ELF-1 (cell line): ENCODE results near the gene MXD3.
"Not testable (repeated sequence)": the region's sequence is repeated elsewhere in the genome, so short reads cannot be mapped to it uniquely, and the experiment has no call there.

Source experiments
- DNase-seq: peaks from one replicate; pipeline ENCODE4 v3.0.0-alpha.2; 2016; ENCODE audit warnings: low read depth, low spot score

Gene MXD3

DNA sequence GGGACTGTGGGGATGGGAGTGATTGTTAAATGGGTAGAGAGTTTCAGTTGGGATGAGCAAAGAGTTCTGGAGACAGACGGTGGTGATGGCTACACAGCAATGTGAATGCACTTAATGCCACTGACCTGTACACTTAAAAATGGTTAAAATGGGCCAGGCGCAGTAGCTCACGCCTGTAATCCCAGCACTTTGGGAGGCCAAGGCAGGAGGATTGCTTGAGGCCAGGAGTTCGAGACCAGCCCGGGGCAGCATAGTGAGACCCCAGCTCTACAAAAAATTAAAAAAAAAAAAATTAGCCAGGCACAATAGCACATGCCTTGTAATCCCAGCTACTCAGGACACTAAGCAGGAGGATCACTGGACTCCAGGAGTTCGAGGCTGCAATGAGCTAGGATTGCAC lies 32.1 kb upstream of the MXD3 start:
- DNase-seq, result no peak

DNA sequence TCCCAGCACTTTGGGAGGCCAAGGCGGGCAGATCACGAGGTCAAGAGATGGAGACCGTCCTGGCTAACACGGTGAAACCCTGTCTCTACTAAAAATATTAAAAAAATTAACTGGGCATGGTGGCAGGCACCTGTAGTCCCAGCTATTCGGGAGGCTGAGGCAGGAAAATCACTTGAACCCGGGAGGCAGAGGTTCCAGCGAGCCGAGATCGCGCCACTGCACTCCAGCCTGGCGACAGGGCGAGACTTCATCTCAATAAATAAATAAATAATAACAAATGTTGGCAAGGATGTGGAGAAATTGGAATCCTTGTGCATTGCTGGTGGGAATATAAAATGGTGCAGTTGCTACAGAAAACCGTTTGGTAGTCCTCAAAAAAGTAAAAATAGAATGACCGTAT lies 31.3 kb upstream of the MXD3 start:
- DNase-seq, result not testable (repeated sequence)

DNA sequence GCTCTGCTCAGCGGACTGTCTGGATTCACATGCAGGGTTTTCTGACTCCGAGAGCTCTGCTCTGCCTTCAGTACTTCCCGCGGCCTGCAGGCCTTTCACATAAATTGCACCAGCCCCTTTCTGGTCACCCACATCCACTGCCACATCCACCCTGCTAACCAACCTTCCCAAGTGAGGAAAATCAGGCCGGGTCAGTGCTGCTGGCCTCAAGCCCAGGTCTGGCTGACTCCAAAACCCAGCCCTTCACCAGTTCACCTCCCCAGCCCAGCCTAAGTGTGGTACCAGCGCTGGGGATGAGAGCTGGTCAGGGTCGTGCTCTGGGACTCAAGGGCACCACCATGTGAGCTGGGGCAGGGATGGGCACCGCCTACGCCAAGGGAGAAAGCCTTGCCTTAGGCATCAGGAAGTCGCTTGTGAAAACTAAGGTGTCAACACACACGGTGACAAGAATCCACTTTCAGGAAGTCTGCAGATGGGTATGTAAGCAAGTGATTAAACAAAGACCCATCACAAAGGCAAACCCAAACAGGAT lies 27.5 kb upstream of the MXD3 start:
- DNase-seq, result no peak

DNA sequence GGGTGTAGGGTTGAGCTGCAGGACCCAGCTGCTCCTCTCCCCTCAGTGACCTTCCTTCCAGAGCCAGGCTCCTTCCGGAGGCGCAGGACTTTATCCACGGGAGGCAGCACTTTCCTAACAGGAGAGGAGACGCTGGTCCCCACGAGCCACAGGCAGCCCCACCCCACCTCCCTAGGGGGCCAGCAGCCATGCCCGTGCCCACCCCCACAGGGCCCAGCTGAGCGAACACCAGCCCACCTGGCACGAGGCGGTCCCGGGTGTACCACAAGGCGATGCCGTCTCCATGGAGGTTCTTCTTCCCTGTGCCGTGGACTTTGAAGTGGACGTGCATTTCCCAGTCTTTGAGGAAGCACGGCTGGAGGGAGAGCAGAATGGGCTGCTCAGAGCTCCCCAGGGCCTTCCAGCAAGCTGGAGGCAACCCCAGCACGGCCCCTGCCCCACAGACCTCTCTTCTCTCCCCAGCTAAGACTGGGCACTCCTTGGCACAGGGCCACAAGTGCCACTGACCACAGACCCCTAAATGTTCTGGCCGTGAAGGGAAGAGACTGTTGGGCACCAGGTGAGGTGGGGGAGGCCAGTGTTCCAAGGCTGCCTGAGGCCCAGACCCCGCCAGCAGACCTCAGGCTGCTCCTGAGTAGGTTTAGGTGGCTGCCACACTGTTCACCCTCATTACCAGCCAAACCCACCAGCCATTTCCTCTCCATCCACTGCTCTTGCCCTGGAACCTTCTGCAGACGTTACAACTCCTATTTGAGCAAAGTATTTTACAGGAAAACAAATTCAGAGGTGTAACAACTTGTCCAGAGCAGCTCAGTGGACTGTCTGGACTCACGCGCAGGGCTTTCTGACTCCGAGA lies 26.8 kb upstream of the MXD3 start:
- no peak for DNase-seq

DNA sequence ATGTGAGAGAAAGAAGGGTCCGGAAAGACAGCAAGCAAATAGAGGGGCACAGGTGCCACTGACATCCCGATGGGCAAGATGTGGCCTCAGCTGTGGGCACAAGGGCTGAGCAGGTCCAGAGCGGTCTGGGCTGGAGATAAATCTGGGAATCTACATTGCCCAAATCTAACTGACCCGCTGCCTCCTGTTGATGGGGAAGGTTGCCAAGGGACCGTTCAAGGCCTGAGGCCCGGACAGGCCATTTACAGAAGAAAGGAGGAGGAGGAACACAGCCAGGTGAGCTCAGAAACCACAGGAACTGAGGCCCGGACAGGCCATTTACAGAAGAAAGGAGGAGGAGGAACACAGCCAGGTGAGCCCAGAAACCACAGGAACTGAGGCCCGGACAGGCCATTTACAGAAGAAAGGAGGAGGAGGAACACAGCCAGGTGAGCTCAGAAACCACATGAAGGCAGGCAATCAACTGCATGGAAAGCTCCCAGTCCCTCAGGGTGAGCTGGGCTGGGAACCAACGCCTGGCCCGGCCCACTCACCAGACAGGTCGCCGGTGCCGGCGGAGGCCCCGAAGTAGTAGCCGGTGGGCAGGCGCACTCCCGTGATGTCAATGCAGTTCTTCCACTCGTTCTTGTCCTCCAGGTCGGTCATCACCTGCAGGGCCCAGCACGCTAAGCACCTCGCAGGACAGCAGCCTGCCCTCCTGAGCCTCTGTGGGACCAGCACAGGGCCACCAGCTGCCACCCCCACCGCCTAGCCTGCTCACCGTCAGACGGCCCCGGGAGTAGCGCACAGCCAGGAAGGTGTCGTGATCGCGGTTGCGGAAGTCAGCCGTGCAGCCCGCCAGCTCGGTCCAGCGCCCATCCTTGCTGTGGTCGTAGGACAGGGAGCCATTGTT lies 25.2 kb upstream of the MXD3 start:
- no peak for DNase-seq

DNA sequence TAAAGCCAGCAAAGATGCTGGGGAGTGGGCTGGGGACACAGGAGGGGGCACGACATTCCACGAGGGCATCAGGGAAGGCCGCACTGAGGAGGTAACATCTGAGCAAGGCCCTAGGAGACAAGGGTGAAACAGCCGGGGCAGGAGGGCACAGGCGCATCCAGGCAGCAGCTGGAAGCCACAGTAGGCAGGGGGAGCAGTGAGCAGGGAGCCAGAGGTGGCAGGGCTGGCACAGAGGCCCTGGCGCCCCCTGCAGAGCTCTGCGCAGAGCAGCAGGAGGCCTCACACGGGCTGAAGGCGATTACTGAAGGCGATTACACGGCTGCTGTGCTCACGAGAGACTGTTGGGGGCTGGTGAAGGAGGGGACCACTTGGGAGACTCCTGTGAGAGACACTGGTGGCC lies 24.4 kb upstream of the MXD3 start:
- peak; percentile 35 for DNase-seq

DNA sequence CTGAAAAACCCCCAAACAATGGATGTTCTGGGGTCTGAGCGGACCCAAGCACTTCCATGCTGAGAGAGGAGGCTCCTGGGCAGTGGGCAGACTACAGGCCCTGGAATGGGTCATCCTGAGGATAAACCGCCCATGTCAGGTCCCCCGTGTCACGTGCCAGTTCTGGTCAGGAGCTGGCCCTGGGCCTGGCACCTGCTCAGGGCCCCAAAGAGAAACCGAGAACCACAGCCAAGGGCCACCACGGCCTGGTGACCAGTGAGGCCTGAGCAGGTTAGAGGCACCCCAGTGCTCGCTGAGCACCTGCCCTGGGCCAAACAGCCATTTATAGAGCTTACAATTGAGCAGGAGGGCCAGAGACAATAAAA lies 24.0 kb upstream of the MXD3 start:
- no peak for DNase-seq

DNA sequence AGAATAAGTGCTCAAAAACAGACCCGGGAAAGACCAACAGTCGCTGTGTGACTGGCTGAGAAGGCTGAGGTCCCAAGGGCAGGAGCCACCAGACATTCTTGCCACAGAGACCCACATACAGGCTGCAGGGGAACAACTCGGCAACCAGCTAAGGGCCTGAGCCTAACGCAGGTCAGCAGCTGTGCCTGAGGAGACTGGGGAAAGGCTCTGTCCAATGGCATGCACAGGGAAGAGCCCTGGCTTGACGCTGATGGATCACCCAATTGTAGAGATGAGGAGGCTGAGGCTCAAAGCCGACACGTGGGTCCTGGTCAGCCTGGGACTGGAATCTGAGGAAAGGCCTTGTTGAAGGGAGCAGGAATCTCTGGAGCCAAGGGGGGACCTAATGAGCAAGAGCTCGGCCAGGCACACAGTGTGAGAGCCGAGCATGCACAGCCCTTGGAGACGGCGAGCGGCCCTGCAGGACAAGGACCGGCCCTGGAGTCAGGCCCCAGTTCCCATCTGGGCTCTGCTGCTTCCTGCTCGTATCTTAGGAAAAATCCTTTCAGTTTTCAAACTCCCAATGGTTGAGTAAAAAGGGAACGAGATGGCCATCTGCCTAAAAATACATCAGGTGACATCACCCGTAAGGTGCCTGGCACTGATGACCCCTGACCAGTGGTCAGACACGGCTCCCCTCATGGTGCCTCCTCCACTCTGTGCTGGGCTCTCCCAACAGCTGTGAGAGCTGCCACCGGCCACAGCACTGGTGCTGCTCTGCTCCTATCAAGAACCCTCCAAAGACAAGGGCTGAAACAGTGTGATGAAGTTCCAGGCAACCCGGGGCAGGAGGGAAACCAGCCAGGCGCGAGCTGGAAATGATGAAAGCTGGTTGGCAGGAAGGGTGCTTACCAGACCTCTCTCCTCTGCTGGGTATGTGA lies 23.3 kb upstream of the MXD3 start:
- no peak for DNase-seq

DNA sequence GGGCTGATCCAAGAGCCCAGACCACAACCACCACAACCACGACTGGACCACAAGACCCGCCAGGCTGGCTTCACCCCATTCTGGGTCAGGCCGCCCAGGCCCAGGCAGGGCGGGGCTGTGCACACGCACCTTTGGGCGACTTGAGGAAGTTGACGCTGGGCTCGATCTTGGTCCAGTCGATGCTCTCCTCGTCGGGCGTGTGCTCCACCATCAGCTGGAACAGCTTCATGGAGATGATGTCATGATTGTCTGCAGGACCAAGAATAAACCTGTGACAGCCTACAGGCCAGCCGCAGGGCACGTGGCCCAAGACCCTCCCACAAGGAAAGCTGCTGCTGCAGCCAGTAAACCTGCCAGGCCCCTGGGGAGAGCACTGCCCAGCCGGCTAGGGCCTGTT lies 22.5 kb upstream of the MXD3 start:
- DNase-seq, result no peak

DNA sequence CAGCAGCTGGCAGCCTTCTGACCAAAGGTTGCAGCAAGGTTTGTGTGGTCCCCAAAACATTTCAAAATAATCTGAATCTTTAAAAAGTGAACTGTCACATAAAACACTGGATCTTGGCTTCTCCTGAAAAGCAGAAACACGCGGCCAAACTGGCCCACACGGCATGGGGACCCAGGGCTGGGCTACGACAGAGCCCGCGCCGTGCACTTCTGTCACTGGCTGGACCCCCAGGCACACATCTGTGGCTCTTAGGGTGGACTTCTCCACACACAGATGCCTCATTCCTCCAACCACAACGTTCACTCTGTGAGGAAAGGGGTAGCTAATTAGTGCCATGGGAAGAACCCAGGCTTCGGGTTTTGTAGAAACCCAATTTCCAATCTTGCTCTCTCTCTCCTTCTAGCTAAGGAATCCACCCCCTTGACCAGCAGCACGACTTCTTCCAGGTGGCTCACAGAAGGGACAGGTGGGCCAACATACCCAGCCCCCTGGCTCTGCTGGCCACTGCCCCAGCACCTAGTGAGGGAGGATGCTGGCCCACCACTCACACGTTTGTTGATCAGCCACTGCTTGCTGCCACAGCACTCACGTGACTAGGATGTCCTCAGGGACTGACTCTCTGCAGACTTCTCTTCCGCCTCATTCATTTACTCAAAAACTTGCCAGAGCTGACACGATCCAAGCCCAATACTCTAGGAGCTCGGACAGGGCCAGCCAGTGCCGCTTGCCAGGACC lies 21.9 kb upstream of the MXD3 start:
- DNase-seq, result no peak

DNA sequence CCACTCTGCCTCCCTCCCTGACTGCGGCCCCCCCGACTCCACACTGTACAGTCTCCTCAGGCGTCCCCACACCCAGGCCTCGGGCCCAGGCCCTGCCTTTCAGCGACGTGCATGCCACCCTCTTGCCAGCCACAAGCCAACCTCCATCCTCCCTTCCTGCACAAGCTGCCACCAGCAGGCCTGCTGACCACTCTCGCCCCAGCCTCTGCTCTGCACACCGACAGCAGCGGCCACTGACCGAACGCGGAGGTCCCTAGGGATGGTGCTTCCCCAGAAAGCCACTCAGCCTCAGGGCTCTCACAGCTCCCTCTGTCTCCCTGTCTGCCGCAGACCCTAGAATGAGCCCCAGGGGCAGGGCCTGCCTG lies 21.2 kb upstream of the MXD3 start:
- DNase-seq, result no peak

DNA sequence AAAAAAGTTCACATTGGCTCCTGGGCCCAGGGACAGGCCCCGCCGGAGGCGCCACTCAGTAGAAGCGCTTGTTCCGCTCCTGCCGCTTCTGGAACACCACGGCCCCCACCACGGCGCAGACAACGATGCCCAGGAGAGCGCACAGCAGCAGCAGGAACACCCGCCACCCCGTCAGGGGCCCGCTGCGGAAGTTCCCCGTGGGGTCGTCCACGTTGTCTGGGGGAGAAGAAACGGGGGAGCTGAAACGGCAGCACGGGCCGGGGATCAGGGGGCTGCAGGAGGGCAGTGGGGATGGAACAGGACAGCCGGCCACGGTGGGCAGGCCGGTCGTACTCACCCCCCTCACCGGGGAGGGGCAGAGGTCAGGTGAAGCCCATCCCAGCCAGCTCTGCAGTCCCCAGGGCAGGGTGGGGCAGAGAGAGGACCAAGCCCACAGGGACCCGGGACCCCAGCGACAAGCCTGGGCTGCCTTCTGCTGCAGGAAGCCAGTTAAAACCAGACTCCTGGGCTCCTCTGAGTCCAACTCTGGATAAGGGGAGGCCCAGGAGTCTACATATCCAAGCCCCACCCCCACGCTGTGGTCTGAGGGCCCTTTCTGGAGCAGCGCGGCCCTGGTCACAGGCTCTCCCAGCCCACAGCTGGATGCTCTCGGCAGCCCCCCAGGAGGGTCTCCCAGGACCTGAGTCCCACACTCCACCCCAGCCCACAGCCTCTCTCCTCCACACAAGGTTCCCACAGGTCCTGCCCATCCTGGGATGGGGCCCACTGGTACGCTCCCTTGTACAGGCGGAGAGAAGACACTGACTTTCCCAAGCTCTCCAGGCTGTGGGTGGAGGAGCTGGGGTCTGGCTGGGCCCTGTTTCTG lies 20.6 kb upstream of the MXD3 start:
- no peak for DNase-seq

DNA sequence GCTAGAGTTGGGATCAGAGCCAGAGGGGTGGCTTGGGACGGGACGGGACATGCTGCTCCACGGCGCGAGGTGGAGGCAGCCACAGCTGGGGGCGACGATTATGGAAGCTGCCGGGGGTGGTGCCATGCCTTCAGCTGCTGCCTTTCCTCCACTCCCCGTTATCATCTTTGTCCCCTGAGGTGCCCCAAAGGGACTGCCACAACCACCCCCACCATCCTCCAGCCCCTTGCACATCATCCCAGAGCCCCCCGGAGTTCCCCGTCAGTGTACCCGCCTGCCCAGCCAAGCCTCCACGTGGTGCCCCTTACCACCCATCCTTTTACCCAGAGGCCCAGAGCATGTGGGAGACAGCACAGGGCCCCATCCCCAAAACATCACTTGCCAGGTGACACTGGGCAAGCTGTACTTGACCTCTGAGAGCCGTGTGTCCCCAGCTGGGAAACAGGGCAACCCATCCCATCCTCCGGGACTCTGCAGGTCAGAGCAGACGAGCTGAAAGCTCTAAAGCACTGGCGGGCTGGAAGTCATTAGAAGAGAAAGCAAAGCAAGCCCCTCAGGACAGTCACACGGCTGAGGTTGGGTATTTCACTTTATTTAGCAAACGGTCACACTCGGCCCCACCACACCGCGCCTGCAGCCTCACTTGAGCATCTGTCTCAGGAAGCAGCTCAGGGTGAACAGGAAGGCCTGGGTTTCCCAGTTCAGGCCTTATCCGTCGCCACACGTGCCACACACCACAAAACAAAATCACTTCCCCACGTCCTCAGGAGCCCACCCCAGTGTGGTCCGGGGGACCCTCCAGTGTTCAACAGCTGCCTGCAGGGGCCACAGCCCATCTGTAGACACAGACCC lies 19.5 kb upstream of the MXD3 start:
- DNase-seq, result no peak

DNA sequence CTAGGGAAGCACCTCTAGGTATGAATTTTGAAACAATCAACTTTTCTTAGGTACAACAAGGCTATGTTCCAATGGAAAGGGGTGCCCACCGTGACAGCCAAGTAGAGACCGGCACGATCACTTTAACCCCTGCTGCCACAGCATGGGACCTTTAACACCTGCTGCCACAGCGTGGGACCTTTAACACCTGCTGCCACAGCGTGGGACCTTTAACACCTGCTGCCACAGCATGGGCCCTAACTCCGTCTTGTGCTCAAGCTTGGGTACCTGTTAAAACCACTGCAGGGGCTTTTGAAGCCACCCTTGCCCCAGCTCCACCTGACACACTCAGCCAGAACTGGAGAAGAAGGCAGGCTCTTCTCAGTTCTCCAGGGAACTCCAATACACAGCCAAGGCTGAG lies 18.2 kb upstream of the MXD3 start:
- DNase-seq, result no peak

DNA sequence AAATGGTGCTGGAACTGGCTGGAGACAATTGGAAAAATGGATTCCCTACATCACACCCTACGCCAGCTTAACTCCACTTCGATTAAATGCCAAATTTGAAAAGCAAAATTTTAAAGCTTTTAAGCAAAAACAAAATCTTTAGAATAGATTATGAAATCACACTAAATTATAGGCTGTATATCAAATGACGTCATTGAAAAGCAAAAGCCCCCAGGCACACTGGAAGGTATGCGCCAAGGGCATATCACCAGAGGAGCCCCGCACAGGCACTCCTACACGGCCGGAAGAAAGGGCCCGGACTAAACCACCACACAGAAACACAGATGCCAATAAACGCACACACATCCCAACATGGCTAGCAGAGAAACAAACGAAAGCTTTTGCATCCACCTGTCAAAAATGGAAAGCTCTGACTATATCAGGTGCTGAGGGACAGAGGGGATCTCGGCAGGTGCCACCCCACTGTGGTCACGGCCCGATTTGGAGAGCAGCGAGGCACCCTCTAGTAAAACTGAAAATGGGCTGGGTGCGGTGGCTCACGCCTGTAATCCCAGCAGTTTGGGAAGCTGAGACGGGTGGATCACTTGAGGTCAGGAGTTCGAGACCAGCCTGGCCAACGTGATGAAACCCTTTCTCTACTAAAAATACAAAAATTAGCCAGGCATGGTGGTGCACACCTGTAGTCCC lies 17.0 kb upstream of the MXD3 start:
- DNase-seq, result no peak

DNA sequence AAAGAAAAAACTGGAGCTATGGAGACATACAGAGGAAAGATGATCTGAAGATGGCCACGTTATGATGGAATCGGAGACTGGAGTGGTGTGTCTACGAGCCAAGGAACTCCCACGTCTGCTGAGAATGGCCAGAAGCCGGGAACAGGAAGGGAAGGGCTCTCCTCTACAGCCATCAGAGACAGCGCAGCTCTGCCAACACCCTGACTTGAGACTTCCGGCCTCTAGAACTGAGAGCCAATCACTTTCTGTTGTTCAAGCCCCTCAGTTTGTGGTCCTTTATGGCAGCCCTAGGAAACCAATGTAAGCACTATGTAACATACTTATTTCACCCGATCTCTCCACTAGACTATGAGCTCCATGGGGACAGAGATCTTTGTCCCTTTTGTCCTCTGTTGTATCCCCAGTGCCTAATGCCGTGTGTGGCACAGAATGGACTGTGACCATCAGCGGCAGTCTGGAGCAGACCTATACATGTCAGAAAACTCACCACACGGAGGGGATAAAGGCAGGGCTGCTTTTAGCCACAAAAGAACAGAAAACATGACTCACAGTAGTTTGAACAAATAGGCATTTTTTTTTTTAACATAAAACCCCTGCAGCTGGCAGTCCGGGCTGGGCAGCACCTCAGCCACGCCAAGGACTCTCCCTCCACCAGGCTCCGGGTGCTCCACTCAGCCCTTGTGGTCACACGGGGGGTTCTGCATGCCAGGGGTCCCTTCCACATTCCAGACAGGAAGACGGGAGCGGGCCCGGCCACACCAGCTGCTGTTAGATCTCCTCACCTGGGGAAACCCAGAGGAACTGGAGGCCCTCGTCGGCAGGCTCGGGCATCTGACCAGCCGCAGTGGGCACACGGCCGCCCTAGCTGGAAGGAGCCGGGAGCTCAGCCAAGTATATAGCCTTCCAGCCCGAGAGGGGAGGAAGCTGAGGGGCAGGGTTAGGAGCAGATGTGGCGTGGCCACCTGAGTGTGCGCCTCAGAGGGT lies 16.1 kb upstream of the MXD3 start:
- no peak for DNase-seq

DNA sequence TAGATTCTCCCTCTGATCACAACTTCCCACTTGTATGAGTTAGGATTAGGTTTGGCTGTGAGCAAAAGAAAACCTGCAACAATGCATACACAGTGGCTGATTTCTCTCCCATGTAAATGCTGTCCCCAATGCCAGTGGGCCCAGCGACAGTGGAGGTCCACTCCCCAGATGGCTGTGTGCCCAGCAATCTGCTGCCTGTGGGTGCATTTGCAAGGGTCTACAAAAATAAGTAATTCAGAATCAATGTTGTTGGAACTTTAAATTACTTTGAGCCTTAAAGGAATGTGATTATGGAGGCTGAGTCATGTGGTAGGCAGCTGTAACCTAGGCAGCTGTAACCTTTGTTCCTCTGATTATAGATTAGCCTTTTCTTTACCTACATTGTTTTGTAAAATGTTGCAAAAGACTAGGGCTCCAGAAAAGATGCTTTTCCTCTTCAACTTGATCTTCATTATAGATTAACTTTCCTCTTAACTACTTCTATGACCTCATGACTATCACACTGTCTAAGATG lies 14.2 kb upstream of the MXD3 start:
- DNase-seq, result no peak
